Measurements from ENCODE around the gene CD248. TPM values are rescaled to one million over a fixed set of nuclear protein-coding genes. Genes with fewer than 3 reads are reported as not detected.
"Not testable (repeated sequence)": the region's sequence is repeated elsewhere in the genome, so short reads cannot be mapped to it uniquely, and the experiment has no call there.

The CD248 gene
- total RNA-seq, 1 donor from 2014 or later: 0.22 TPM

- no peak for DNase-seq
- POLR2A ChIA-PET: interaction anchor here (1.3 to 2.1 kb wide), 2 partner anchors 9 to 23 kb away, joined by 4 to 8 read pairs; partner anchors contain the start of gene SLC29A2
- ATAC-seq (ENCODE audit: low read depth): no peak
- Mint-ChIP-seq H3K27ac (no peak overlapping the region), H3K27me3 (no peaks in the 10 kb centered on the region), H3K4me3 (no peak overlapping the region), H3K36me3 (ENCODE audit: low read depth) (no peaks in the 10 kb centered on the region), H3K4me1 (no peaks in the 10 kb centered on the region), H3K9me3 (no peaks in the 10 kb centered on the region)
- intact Hi-C loops (cut with micrococcal nuclease): no loop called here
- no peak for TF ChIP-seq CTCF (IDR thresholded peaks at IDR 0.05)
- CTCF ChIA-PET: interaction anchor here (0.6 to 2.2 kb wide), 4 partner anchors 23 to 286 kb away, joined by 3 to 10 read pairs (median 4); no protein-coding TSS in a partner anchor
Observed at GRCh38 chr11:66363187-66363601, 46.4 kb upstream of the CD248 start.

GRCh38 chr11:66362481-66363147, 45.8 kb upstream of the CD248 start:
- Mint-ChIP-seq H3K27me3 (no peaks in the 10 kb centered on the region), H3K27ac (no peak overlapping the region), H3K4me3 (no peak overlapping the region), H3K9me3 (no peaks in the 10 kb centered on the region), H3K4me1 (no peaks in the 10 kb centered on the region), H3K36me3 (ENCODE audit: low read depth) (no peaks in the 10 kb centered on the region)
- TF ChIP-seq CTCF (IDR thresholded peaks at IDR 0.05): no peak
- ChIA-PET CTCF (interaction anchor here (1.1 to 2.2 kb wide), 2 partner anchors 16 to 23 kb away, joined by 3 to 10 read pairs; partner anchors contain the start of gene B4GAT1), POLR2A (interaction anchor here (1.3 to 2.1 kb wide), 2 partner anchors 9 to 24 kb away, joined by 4 to 8 read pairs; partner anchors contain the start of gene SLC29A2)
- DNase-seq: no peak
- intact Hi-C loops (cut with micrococcal nuclease): no loop called here
- ATAC-seq (ENCODE audit: low read depth): no peak

GRCh38 chr11:66361502-66361941, 44.7 kb upstream of the CD248 start:
- DNase-seq: no peak
- intact Hi-C loops (cut with micrococcal nuclease): no loop called here
- H3K4me1 Mint-ChIP-seq: no peaks in the 10 kb centered on the region
- ChIA-PET CTCF (interaction anchor here (1.1 to 1.5 kb wide), 2 partner anchors 14 to 25 kb away, joined by 3 to 5 read pairs; partner anchors contain the start of gene B4GAT1), POLR2A (interaction anchor here (1.2 kb wide), 1 partner anchor 11 kb away, joined by 3 read pairs; no protein-coding TSS in a partner anchor)
- H3K9me3 Mint-ChIP-seq: no peaks in the 10 kb centered on the region
- no peak for ATAC-seq (ENCODE audit: low read depth)
- H3K36me3 Mint-ChIP-seq (ENCODE audit: low read depth): no peaks in the 10 kb centered on the region
- no peak overlapping the region for H3K4me3 Mint-ChIP-seq
- no peaks in the 10 kb centered on the region for H3K27me3 Mint-ChIP-seq
- no peak overlapping the region for H3K27ac Mint-ChIP-seq
- no peak for TF ChIP-seq CTCF (IDR thresholded peaks at IDR 0.05)

- Mint-ChIP-seq H3K9me3 (no peaks in the 10 kb centered on the region), H3K4me1 (no peaks in the 10 kb centered on the region), H3K4me3 (no peak overlapping the region), H3K27me3 (no peaks in the 10 kb centered on the region), H3K36me3 (ENCODE audit: low read depth) (no peaks in the 10 kb centered on the region), H3K27ac (no peak overlapping the region)
- ATAC-seq (ENCODE audit: low read depth) (no peak), DNase-seq (no peak)
- no peak for TF ChIP-seq CTCF (IDR thresholded peaks at IDR 0.05)
- ChIA-PET POLR2A (interaction anchor here (0.7 to 1.2 kb wide), 2 partner anchors 10 to 45 kb away, joined by 3 to 7 read pairs; no protein-coding TSS in a partner anchor), CTCF (interaction anchor here (1.5 kb wide), 1 partner anchor 26 kb away, joined by 5 read pairs; no protein-coding TSS in a partner anchor)
- intact Hi-C loops (cut with micrococcal nuclease): no loop called here
Observed at GRCh38 chr11:66360406-66361073, 43.7 kb upstream of the CD248 start.

GRCh38 chr11:66359662-66360087, 42.8 kb upstream of the CD248 start:
- no peaks in the 10 kb centered on the region for H3K4me1 Mint-ChIP-seq
- no peak overlapping the region for H3K27ac Mint-ChIP-seq
- H3K27me3 Mint-ChIP-seq: no peaks in the 10 kb centered on the region
- TF ChIP-seq CTCF (IDR thresholded peaks at IDR 0.05): no peak
- ATAC-seq (ENCODE audit: low read depth): no peak
- ChIA-PET CTCF (no interaction called here), POLR2A (interaction anchor here (0.7 kb wide), 1 partner anchor 44 kb away, joined by 7 read pairs; no protein-coding TSS in a partner anchor)
- no peak overlapping the region for H3K4me3 Mint-ChIP-seq
- intact Hi-C loops (cut with micrococcal nuclease): no loop called here
- H3K9me3 Mint-ChIP-seq: no peaks in the 10 kb centered on the region
- no peak for DNase-seq
- H3K36me3 Mint-ChIP-seq (ENCODE audit: low read depth): no peaks in the 10 kb centered on the region

- intact Hi-C loops (cut with micrococcal nuclease); DNase-seq; H3K9me3 Mint-ChIP-seq; ATAC-seq (ENCODE audit: low read depth); H3K4me3 Mint-ChIP-seq; CTCF ChIA-PET; H3K36me3 Mint-ChIP-seq (ENCODE audit: low read depth); H3K27ac Mint-ChIP-seq; H3K27me3 Mint-ChIP-seq: not testable (repeated sequence)
- H3K4me1 Mint-ChIP-seq: peaks cover 14% of the 10 kb centered on the region
- POLR2A ChIA-PET: interaction anchor here (0.5 to 1.0 kb wide), 3 partner anchors 10 to 1677 kb away, joined by 3 to 6 read pairs (median 4); no protein-coding TSS in a partner anchor
Observed at GRCh38 chr11:66350560-66351235, 33.9 kb upstream of the CD248 start.

All from activated B cell treated with CpG ODN at 0.5 μM for 24 hours (primary cell).